Heart left ventricle (tissue), 16 donors: ENCODE data around the gene YPEL5. TPM values are rescaled to one million over a fixed set of nuclear protein-coding genes. Genes with fewer than 3 reads are reported as not detected.

Source experiments
- ATAC-seq, 4 donors: fragments of 200-7000 bp; cut with Tn5 transposase; one replicate each; pipeline ENCODE4 v1.9.1; 2020 to 2022; ENCODE audit warnings: moderate library complexity in 4 of 4, mild to moderate bottlenecking in 3 of 4, moderate number of reproducible peaks in 1 of 4
- DNase-seq, 5 donors: peaks; one replicate each; pipeline ENCODE4 v3.0.0-alpha.2; 2020
- H3K27ac ChIP-seq, 12 donors: fragments of 200-600 bp; sonication (generic) in 4 of 12; one replicate each; pipeline versions ENCODE4 v1.5.0 to v1.8.0; 2016 to 2022; ENCODE audit warnings: mild to moderate bottlenecking in 2 of 12
- H3K27me3 ChIP-seq, 9 donors: fragments of 200-600 bp; sonication (generic) in 2 of 9; one replicate each; pipeline versions ENCODE4 v1.5.1 to v1.8.0; 2016 to 2022; ENCODE audit warnings: mild to moderate bottlenecking in 3 of 9
- H3K36me3 ChIP-seq, 9 donors: fragments of 200-600 bp; sonication (generic) in 2 of 9; one replicate each; pipeline versions ENCODE4 v1.5.0 to v1.8.0; 2018 to 2022; ENCODE audit warnings: mild to moderate bottlenecking in 2 of 9
- H3K4me1 ChIP-seq, 12 donors: fragments of 200-600 bp; sonication (generic) in 4 of 12; one replicate each; pipeline versions ENCODE4 v1.5.0 to v1.8.0; 2016 to 2022; ENCODE audit warnings: mild to moderate bottlenecking in 3 of 12
- H3K4me3 ChIP-seq, 12 donors: fragments of 200-600 bp; sonication (generic) in 4 of 12; one replicate each; pipeline versions ENCODE4 v1.5.0 to v1.8.0; 2017 to 2022; ENCODE audit warnings: mild to moderate bottlenecking in 9 of 12, moderate library complexity in 4 of 12
- H3K9me3 ChIP-seq, 12 donors: fragments of 200-600 bp; sonication (generic) in 4 of 12; one replicate each; pipeline versions ENCODE4 v1.5.0 to v1.8.0; 2016 to 2022; ENCODE audit warnings: mild to moderate bottlenecking in 1 of 12
- POLR2A ChIP-seq, 2 donors: fragments of 450-650 bp; IDR thresholded peaks; one replicate each; pipeline ENCODE4 v1.6.1; 2017; ENCODE audit warnings: antibody characterized with exemption in 2 of 2, mild to moderate bottlenecking in 2 of 2, moderate library complexity in 2 of 2
- WGBS, 4 donors: extraction: QIAGEN DNeasy Blood & Tissue Kit in 2 of 4; methylation state at CpG; one replicate each; pipeline versions ENCODE4 v1.1.5 to v1.1.7; 2013 to 2018; 5-methylcytosine and 5-hydroxymethylcytosine counted together
- intact Hi-C, 10 donors: fragments of 100-400 bp; cut with DNase I; formaldehyde crosslinking; loops; one replicate each; pipeline versions ENCODE4 v1.11.1 to v1.14.2; 2022
- polyA plus RNA-seq, 2 donors: library from polyadenylated mRNA; stranded (reverse); fragments of 200-250 nt; gene quantifications; one replicate each; pipeline ENCODE4 v1.2.3, GENCODE V29; 2013
- total RNA-seq, 9 donors: library from RNA; depleted of rRNA in 2 of 9; stranded (reverse); fragments of >200 nt in 2 of 9; fragmentation: NEBNext Ultra II Directional in 3 of 9; extraction: Animal tissue kit (Norgen Biotek cat#: 25700) in 3 of 9; gene quantifications; one replicate each; pipeline versions ENCODE4 v1.1.0 to v1.2.4, GENCODE V29; 2016 to 2023
- TF ChIP-seq, protein P1 (sequence below), 12 donors: fragments of 200-600 bp; sonication (generic) in 4 of 12; IDR thresholded peaks; one replicate each; pipeline versions ENCODE4 v1.5.0 to v1.8.0; 2018 to 2022; ENCODE audit warnings: antibody characterized with exemption in 12 of 12, mild to moderate bottlenecking in 5 of 12
- donor health status: ischemic (EF 13 %, LVEDD 7.1; RV severe dilation, severe dysfunction).
- donor health status: healthy with polysubstance abuse.
- donor health status: DM: no; HTN: yes; CAD: no.
- donor health status: DM: no; HTN: no; CAD: no.
- donor health status: ischemic (EF 25% LVEDD 6.9; RV normal size, moderate dysfunction).
- donor health status: ischemic (EF 25% LVEDD 5.7; RV mildly dilated, moderate dysfunction).
- donor health status: healthy.
- donor health status: DM: yes; HTN: yes; CAD: no.
- donor health status: ischemic (EF 35%, LVEDD 5.7; RV mildly dilated, moderate dysfunction).
- donor health status: nonischemic (EF 11% LVEDD 7.7; RV severe dilation, severe dysfunction).
- donor health status: DM: yes; HTN: yes; CAD: no.
- donor health status: PGD.
- donor health status: ischemic (EF 29% LVEDD 5.4; RV normal size, mild dysfunction).
- donor health status: nonischemic (EF 23%, LVEDD 6.1; RV moderate dilation, normal function).

Gene YPEL5
- total and polyA plus RNA-seq, 11 donors, result 36.4 to 90.6 (median 57.7) TPM

DNA sequence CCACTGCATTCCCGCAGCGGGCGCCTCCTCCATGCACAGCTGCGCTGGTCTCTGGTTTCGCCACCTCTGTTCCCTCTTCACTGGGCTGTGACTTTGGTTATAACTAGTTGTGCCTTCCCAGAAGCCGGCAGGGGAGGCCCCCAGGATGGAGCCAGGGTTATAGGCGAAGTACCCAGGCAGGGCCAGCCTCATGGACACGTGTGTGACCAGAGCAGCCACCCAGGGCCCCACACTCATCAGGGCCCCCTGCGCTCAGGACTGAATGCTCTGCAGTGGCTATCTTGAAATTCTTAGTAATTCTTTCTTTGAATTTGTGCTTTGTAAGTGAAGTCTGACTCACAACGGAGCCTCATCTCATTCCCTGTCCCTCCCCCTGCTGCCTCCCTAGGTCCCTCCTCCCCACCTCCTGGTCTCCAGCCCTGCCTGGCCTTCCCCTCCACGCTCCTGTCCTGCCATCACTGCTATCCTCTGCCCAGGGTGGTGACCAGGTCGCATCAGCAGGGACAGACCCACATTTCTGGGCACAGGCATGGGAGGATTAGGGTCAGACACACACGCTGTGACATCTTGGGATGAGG is 46.4 kb downstream of the YPEL5 start:
- TF ChIP-seq POLR2A (IDR thresholded peaks at IDR 0.05), result no peak
- intact Hi-C loops, result no loop called here
- Histone ChIP-seq H3K4me3 (no peak overlapping the region), H3K27ac (no peak overlapping the region), H3K27me3 (no peaks in the 10 kb centered on the region), H3K4me1 (peaks cover 0 to 9% (median 0%) of the 10 kb centered on the region in 12 donors), H3K9me3 (no peaks in the 10 kb centered on the region), H3K36me3 (no peaks in the 10 kb centered on the region)
- DNase-seq (no peak), ATAC-seq (no peak)
- 84 to 92% (median 90%) methylated on average over 13 of the region's 13 CpGs for WGBS, 4 donors

DNA sequence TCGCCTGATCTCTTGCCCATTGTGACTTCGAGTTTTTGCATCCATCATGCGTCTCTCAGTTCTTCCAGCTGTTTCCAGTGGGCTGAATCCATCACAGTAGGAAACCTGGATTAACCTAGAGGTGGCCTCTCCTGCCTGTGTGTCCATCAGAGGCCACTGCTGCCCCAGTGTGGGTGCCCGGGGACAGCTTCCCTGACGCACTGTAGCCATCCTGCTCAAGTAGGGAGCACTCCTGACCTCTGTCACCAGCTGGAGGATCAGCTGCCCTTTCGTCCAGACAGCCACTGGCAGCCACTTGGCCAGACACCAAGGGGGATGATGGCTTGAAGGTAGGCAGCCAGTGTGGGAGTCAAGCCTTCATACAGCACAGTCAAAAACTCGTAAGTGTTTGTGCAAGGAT is 47.6 kb downstream of the YPEL5 start:
- intact Hi-C loops, result no loop called here
- TF ChIP-seq, protein P1, sequence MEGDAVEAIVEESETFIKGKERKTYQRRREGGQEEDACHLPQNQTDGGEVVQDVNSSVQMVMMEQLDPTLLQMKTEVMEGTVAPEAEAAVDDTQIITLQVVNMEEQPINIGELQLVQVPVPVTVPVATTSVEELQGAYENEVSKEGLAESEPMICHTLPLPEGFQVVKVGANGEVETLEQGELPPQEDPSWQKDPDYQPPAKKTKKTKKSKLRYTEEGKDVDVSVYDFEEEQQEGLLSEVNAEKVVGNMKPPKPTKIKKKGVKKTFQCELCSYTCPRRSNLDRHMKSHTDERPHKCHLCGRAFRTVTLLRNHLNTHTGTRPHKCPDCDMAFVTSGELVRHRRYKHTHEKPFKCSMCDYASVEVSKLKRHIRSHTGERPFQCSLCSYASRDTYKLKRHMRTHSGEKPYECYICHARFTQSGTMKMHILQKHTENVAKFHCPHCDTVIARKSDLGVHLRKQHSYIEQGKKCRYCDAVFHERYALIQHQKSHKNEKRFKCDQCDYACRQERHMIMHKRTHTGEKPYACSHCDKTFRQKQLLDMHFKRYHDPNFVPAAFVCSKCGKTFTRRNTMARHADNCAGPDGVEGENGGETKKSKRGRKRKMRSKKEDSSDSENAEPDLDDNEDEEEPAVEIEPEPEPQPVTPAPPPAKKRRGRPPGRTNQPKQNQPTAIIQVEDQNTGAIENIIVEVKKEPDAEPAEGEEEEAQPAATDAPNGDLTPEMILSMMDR (IDR thresholded peaks at IDR 0.05), result no peak
- TF ChIP-seq POLR2A (IDR thresholded peaks at IDR 0.05), result no peak
- H3K27ac ChIP-seq, result no peak overlapping the region
- DNase-seq (peak in 2 of 5 donors; percentile 45 to 47), ATAC-seq (peak in 3 of 4 donors; percentile 44 to 74 (median 66))
- no peaks in the 10 kb centered on the region for H3K9me3 ChIP-seq
- H3K27me3 ChIP-seq, result no peaks in the 10 kb centered on the region
- 61 to 71% (median 66%) methylated on average over 6 to 7 of the region's 7 CpGs for WGBS, 4 donors
- no peaks in the 10 kb centered on the region for H3K36me3 ChIP-seq
- no peak overlapping the region for H3K4me3 ChIP-seq
- peaks cover 0 to 9% (median 0%) of the 10 kb centered on the region in 12 donors for H3K4me1 ChIP-seq

DNA sequence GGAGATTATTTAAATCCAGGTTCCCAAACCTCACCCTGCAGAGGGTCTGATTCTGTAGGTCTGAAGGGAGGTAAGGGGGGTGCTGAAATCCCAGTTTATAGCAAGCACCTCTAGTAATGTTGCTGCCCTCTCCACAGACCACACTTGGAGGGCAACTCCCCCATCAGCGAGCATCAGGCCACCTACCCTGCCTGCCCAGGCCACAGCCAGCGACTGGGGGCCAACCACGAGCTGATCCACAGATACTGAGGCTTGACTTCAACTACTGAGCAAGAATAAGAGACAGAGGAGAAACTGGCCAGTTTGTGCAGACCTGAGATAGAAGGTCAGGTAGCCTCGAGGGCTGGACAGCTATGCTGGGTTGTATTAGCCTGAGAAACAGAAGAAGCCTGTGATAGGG is 48.2 kb downstream of the YPEL5 start:
- Histone ChIP-seq H3K4me3 (no peak overlapping the region), H3K9me3 (no peaks in the 10 kb centered on the region), H3K36me3 (no peaks in the 10 kb centered on the region), H3K27me3 (no peaks in the 10 kb centered on the region), H3K4me1 (peaks cover 0 to 9% (median 0%) of the 10 kb centered on the region in 12 donors), H3K27ac (no peak overlapping the region)
- TF ChIP-seq, protein P1 (IDR thresholded peaks at IDR 0.05), result no peak
- no peak for TF ChIP-seq POLR2A (IDR thresholded peaks at IDR 0.05)
- 61 to 89% (median 82%) methylated on average over 2 to 4 of the region's 4 CpGs for WGBS, 4 donors
- intact Hi-C loops, result no loop called here
- ATAC-seq, result no peak
- DNase-seq, result no peak

DNA sequence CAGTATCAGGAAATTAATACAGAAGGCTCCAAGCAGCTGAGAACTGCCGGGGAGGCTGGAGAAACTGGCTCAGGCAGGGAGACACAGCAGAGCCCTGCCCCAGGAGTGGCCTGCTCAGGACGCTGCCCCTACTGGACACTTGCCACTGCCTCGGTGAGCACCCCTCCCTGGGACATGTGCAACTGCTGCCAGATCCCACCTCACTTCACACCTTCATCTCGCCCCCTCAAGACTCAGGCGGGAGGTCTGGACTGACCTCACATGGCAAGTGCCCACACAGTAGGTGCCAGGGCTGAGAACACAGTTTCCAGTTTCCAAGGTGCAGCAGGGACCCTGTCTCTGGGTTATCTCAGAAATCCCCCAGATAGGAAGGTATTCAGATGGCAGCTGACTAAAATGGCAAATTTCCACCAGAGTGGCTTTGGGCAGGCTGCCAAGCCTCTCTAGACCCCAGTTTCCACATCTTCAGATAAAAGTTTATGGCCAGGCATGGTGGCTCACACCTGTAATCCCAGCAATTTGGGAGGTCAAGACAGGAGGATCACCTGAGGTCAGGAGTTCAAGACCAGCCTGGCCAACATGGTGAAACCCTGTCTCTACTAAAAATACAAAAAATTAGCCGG is 50.9 kb downstream of the YPEL5 start:
- H3K27me3 ChIP-seq, result no peaks in the 10 kb centered on the region
- H3K4me3 ChIP-seq, result no peak overlapping the region
- peaks cover 0 to 16% (median 7%) of the 10 kb centered on the region in 12 donors for H3K4me1 ChIP-seq
- no peak overlapping the region for H3K27ac ChIP-seq
- 47 to 57% (median 51%) methylated on average over 6 of the region's 6 CpGs for WGBS, 4 donors
- ATAC-seq, result peak in 2 of 4 donors; percentile 34 to 35
- H3K36me3 ChIP-seq, result no peaks in the 10 kb centered on the region
- no peak for TF ChIP-seq POLR2A (IDR thresholded peaks at IDR 0.05)
- TF ChIP-seq, protein P1 (IDR thresholded peaks at IDR 0.05), result peak in 1 of 12 donors; percentile 11
- no peaks in the 10 kb centered on the region for H3K9me3 ChIP-seq
- intact Hi-C loops, result no loop called here
- DNase-seq, result no peak
